Mammary epithelial cell (primary cell): Measurements from ENCODE around the gene CC2D2A.

Experiments used
- EZH2 ChIP-seq: IDR thresholded peaks from 2 replicates; pipeline ENCODE4 v1.6.1; 2012; ENCODE audit warnings: low read length, inconsistent platforms, borderline replicate concordance
- TF ChIP-seq, protein P1 (sequence below), 2 donors: IDR thresholded peaks in 1 of 2; conservative IDR thresholded peaks in 1 of 2; 2 replicates each; pipeline ENCODE4 v1.5.1; 2011 to 2012; ENCODE audit warnings: inconsistent platforms in 2 of 2, low read length in 2 of 2, mild to moderate bottlenecking in 2 of 2, control low read depth in 1 of 2, low read depth in 1 of 2; ENCODE audit not compliant: insufficient read depth in 1 of 2; ENCODE audit errors: extremely low read depth in 1 of 2

DNA sequence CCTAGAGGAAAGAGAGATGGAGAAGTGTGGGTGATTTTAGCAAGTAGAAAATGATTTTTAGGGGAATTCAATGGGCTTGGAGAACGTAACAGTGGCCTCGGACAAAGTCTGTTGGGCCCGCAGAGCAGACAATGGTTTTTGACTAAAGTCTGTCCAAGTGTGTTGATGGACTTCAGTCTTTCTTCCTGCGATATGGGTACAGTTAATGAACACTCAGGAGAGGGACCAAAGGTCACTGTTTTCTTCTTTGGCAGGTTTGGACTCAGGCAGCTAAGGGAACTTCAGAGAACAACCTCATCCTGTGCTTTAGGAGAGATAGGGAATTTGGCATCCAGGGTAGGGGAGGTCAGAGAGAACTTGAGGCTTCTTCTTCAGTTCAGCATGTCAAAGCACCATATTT is 38.0 kb downstream of the CC2D2A start:
- TF ChIP-seq, protein P1, sequence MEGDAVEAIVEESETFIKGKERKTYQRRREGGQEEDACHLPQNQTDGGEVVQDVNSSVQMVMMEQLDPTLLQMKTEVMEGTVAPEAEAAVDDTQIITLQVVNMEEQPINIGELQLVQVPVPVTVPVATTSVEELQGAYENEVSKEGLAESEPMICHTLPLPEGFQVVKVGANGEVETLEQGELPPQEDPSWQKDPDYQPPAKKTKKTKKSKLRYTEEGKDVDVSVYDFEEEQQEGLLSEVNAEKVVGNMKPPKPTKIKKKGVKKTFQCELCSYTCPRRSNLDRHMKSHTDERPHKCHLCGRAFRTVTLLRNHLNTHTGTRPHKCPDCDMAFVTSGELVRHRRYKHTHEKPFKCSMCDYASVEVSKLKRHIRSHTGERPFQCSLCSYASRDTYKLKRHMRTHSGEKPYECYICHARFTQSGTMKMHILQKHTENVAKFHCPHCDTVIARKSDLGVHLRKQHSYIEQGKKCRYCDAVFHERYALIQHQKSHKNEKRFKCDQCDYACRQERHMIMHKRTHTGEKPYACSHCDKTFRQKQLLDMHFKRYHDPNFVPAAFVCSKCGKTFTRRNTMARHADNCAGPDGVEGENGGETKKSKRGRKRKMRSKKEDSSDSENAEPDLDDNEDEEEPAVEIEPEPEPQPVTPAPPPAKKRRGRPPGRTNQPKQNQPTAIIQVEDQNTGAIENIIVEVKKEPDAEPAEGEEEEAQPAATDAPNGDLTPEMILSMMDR (conservative IDR thresholded peaks at IDR 0.05 in 1 of 2, IDR thresholded peaks at IDR 0.05 in 1 of 2; ENCODE audit: extremely low read depth in 1 of 2, insufficient read depth in 1 of 2, low read depth in 1 of 2, low read length in 2 of 2), result no peak
- TF ChIP-seq EZH2, result no peak
